Keratinocyte (primary cell): ENCODE data around the gene TP53BP1. TPM values are rescaled to one million over a fixed set of nuclear protein-coding genes. Genes with fewer than 3 reads are reported as not detected.

Experiments
- DNase-seq: peaks from one replicate; pipeline ENCODE4 v3.0.0-alpha.2; 2011; ENCODE audit warnings: low read depth, missing footprints, low spot score
- FAIRE-seq: peaks from 2 replicates; lab custom pipeline; 2011; peaks lifted over from hg19 to GRCh38; lab: Jason Lieb, UNC
- H2AFZ ChIP-seq: 2 replicates; pipeline ENCODE4 v1.6.0; 2012; ENCODE audit warnings: low read length, control low read depth, inconsistent platforms; ENCODE audit not compliant: control insufficient read depth
- H3K27ac ChIP-seq: 2 replicates; pipeline ENCODE4 v1.5.1; 2011; ENCODE audit warnings: low read length; ENCODE audit not compliant: control insufficient read depth, insufficient read depth
- H3K27me3 ChIP-seq: 3 replicates; pipeline ENCODE4 v1.6.0; 2011; ENCODE audit warnings: low read length; ENCODE audit not compliant: control insufficient read depth, insufficient read depth; ENCODE audit errors: extremely low read depth
- H3K36me3 ChIP-seq, 2 experiments: 2 replicates in 1 of 2; 3 replicates in 1 of 2; pipeline ENCODE4 v1.5.1; 2011; ENCODE audit warnings: low read length in 2 of 2, mild to moderate bottlenecking in 1 of 2; ENCODE audit not compliant: control insufficient read depth in 2 of 2, insufficient read depth in 2 of 2; ENCODE audit errors: extremely low read depth in 1 of 2
- H3K4me1 ChIP-seq: 3 replicates; pipeline ENCODE4 v1.5.1; 2011; ENCODE audit warnings: low read length; ENCODE audit not compliant: control insufficient read depth, insufficient read depth; ENCODE audit errors: extremely low read depth
- H3K4me2 ChIP-seq: 3 replicates; pipeline ENCODE4 v1.6.0; 2011; ENCODE audit warnings: low read depth, low read length; ENCODE audit not compliant: control insufficient read depth, insufficient read depth; ENCODE audit errors: extremely low read depth
- H3K4me3 ChIP-seq, 3 experiments: fragments of 200-600 bp in 1 of 3; sonication (generic) in 1 of 3; 2 replicates in 2 of 3; 3 replicates in 1 of 3; pipeline ENCODE4 v1.5.1; 2011 to 2016; ENCODE audit warnings: low read length in 3 of 3, mild to moderate bottlenecking in 3 of 3, control low read depth in 2 of 3, inconsistent platforms in 1 of 3, low read depth in 1 of 3, mixed read lengths in 1 of 3, mixed run types in 1 of 3, moderate library complexity in 1 of 3; ENCODE audit not compliant: control insufficient read depth in 2 of 3, insufficient read depth in 2 of 3; ENCODE audit errors: extremely low read depth in 1 of 3
- H3K79me2 ChIP-seq: 2 replicates; pipeline ENCODE4 v1.6.0; 2012; ENCODE audit warnings: low read length; ENCODE audit not compliant: control insufficient read depth, insufficient read depth
- H3K9ac ChIP-seq: 3 replicates; pipeline ENCODE4 v1.6.0; 2011; ENCODE audit warnings: low read length; ENCODE audit not compliant: control insufficient read depth, insufficient read depth; ENCODE audit errors: extremely low read depth
- H3K9me1 ChIP-seq: 3 replicates; pipeline ENCODE4 v1.6.0; 2011; ENCODE audit warnings: low read length; ENCODE audit not compliant: control insufficient read depth, insufficient read depth; ENCODE audit errors: extremely low read depth
- H3K9me3 ChIP-seq: 2 replicates; pipeline ENCODE4 v1.5.1; 2012; ENCODE audit warnings: low read depth, low read length; ENCODE audit not compliant: control insufficient read depth
- H4K20me1 ChIP-seq: 3 replicates; pipeline ENCODE4 v1.6.0; 2011; ENCODE audit warnings: low read length; ENCODE audit not compliant: control insufficient read depth, insufficient read depth; ENCODE audit errors: extremely low read depth
- CTCF ChIP-seq, 3 experiments: IDR thresholded peaks in 1 of 3; conservative IDR thresholded peaks in 1 of 3; optimal IDR thresholded peaks in 1 of 3; 2 replicates in 2 of 3; 3 replicates in 1 of 3; pipeline versions ENCODE3 to v1.5.1; 2011; ENCODE audit warnings: low read length in 3 of 3, mild to moderate bottlenecking in 3 of 3, moderate library complexity in 2 of 3, control low read depth in 1 of 3, inconsistent platforms in 1 of 3; ENCODE audit not compliant: insufficient read depth in 2 of 3; ENCODE audit errors: extremely low read depth in 1 of 3
- EZH2 ChIP-seq: IDR thresholded peaks from one replicate; pipeline ENCODE4 v1.6.1; 2012; ENCODE audit warnings: inconsistent platforms, mild to moderate bottlenecking, low read length, moderate library complexity
- dilution Hi-C: fragments of 300-500 bp; cut with MboI; formaldehyde crosslinking; loops from one replicate; pipeline ENCODE4 v1.7.0; 2020; ENCODE audit warnings: low sequenced_read_pairs; ENCODE audit not compliant: extremely low pct_ligation_motif_present
- polyA plus RNA-seq, 5 experiments: library from polyadenylated mRNA; depleted of rRNA in 3 of 5; stranded (reverse) in 3 of 5; stranded (forward) in 1 of 5; unstranded in 1 of 5; fragments of >200 nt; gene quantifications; 1 replicate in 1 of 5; 2 replicates in 3 of 5; 3 replicates in 1 of 5; pipeline versions ENCODE4 v1.2.1 to v1.2.3, GENCODE V29; 2011 to 2012; ENCODE audit warnings: missing spikeins in 2 of 5, low read depth in 1 of 5, low replicate concordance in 1 of 5

TP53BP1 gene
- polyA plus RNA-seq, 1 donor (not counting 4 experiments of a cell fraction or from before 2014, with no cell fraction given): 30.7 TPM

GRCh38 chr15:43484455-43484854, 8.5 kb downstream of the TP53BP1 start:
- H3K36me3 ChIP-seq: peaks cover 3 to 13% of the 10 kb centered on the region in 2 experiments
- FAIRE-seq: no peak
- dilution Hi-C loops: no loop called here

GRCh38 chr15:43483297-43484128, 9.4 kb downstream of the TP53BP1 start:
- no peak overlapping the region for H3K27ac ChIP-seq
- FAIRE-seq (no peak), DNase-seq (no peak)
- no peak overlapping the region for H3K9ac ChIP-seq
- peaks cover 9 to 13% of the 10 kb centered on the region in 2 experiments for H3K36me3 ChIP-seq
- no peaks in the 10 kb centered on the region for H3K79me2 ChIP-seq
- no peak overlapping the region for H3K4me2 ChIP-seq
- no peaks in the 10 kb centered on the region for H3K27me3 ChIP-seq
- no peak overlapping the region for H3K4me3 ChIP-seq
- H4K20me1 ChIP-seq: no peaks in the 10 kb centered on the region
- H3K9me1 ChIP-seq: no peaks in the 10 kb centered on the region
- H3K4me1 ChIP-seq: no peaks in the 10 kb centered on the region
- no peaks in the 10 kb centered on the region for H3K9me3 ChIP-seq
- no peak overlapping the region for H2AFZ ChIP-seq
- TF ChIP-seq EZH2: no peak
- peak in 2 of 3 experiments; percentile 7 to 24 for TF ChIP-seq CTCF (optimal IDR thresholded peaks at IDR 0.05 in 1 of 3, IDR thresholded peaks at IDR 0.05 in 1 of 3, conservative IDR thresholded peaks at IDR 0.05 in 1 of 3; ENCODE audit: extremely low read depth in 1 of 3, insufficient read depth in 2 of 3, low read length in 3 of 3)
- dilution Hi-C loops: no loop called here

More at GRCh38 chr15:43484455-43484854, 8.5 kb downstream of the TP53BP1 start:
- no peak overlapping the region for H3K27ac ChIP-seq
- no peak overlapping the region for H2AFZ ChIP-seq
- H3K9me1 ChIP-seq: no peaks in the 10 kb centered on the region
- no peaks in the 10 kb centered on the region for H3K9me3 ChIP-seq
- no peaks in the 10 kb centered on the region for H4K20me1 ChIP-seq
- DNase-seq: no peak
- no peaks in the 10 kb centered on the region for H3K27me3 ChIP-seq
- no peak overlapping the region for H3K4me3 ChIP-seq
- no peaks in the 10 kb centered on the region for H3K4me1 ChIP-seq
- no peak for TF ChIP-seq EZH2
- TF ChIP-seq CTCF (optimal IDR thresholded peaks at IDR 0.05 in 1 of 3, IDR thresholded peaks at IDR 0.05 in 1 of 3, conservative IDR thresholded peaks at IDR 0.05 in 1 of 3; ENCODE audit: extremely low read depth in 1 of 3, insufficient read depth in 2 of 3, low read length in 3 of 3): no peak
- H3K79me2 ChIP-seq: no peaks in the 10 kb centered on the region
- H3K9ac ChIP-seq: no peak overlapping the region
- no peak overlapping the region for H3K4me2 ChIP-seq
